ENCODE data around the gene MMP10. TPM values are rescaled to one million over a fixed set of nuclear protein-coding genes. Genes with fewer than 3 reads are reported as not detected.

MMP10 gene
- total RNA-seq (2022; extraction: Qiagen RNA extraction), result 0.62 to 1.5 TPM (median 0.96 TPM) in 5 replicates

DNA sequence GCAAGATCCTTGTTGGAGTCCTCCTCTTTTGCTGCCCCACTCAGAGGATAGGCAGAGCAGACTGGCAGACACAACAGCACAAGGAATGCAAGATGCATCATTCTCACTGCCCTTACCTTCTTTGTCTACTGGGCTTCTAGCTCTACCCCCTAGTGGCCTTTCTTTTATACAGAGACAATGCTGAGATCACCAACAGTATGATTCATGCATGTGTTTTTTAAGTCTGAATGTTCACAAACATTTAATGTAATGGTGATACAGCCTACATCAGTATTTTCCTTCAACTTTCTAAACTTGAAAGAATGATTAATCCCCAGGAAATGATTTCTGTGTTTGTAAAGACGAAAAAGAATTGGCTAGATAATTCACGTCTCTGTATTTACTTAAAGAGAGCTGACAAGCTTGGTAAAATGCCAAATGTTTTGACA is at the start of gene MMP10:
MMP10 (minus strand) TSS at position 138 of the 428 bp plus-strand sequence; CDS start at position 101, 37 bp downstream.

DNA sequence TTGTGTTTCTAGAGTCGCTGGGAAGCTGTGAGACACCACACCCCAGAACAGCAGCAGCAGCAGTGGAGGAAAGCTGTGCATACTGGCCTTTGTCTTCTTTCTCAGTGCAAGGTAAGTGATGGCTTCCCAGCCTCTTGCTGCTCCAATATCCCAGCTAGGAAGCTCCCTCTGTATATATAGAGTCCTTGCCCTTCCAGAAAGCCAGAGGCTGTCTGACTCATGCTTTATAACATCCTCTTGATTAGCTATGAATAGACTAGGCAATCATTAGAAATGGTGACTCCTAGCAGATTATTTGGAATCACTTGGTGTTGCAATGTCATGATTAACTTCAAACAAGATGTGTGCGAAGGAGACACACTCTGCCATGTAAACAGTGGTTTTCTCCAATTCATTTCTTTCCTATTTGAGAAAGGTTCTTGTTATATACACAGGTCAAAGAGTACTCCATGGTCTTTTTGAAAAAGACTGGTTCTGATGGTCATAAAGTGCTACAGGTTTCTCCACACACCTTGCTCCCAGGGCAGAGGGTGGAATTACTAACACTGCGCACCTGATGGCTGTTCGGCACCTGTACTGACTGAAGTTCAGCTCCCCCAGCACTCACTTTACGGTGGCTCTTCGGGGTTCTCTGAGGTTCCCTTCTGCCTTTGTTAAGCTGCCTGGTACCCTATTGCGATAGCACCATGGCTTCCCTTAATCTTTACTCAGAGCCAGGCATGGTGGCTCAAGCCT is 17.8 kb upstream of the MMP10 start, which contains the start of gene MMP1:
MMP1 (minus strand) TSS at position 149 of the 735 bp plus-strand sequence; CDS start at position 81, 68 bp downstream.

GRCh38 chr11:102724904-102725500 is 55.4 kb downstream of the MMP10 start, which contains the start of gene MMP8:
TSS of gene MMP8 (minus strand) at chr11:102724954. CDS start at chr11:102724855, 99 bp downstream.

Other genes with a start within 250 kb of the MMP10 start
- 21.8 to 34.2 TPM (median 23.2 TPM) in 5 replicates for gene MMP7, start 249.9 kb downstream of the MMP10 start, total RNA-seq (2022; extraction: Qiagen RNA extraction)
- gene MMP20, start 155.3 kb downstream of the MMP10 start, total RNA-seq (2022; extraction: Qiagen RNA extraction), result not detected in 5 replicates
- gene MMP27, start 74.9 kb downstream of the MMP10 start, total RNA-seq (2022; extraction: Qiagen RNA extraction), result not detected in 5 replicates
- gene MMP8, start 55.7 kb downstream of the MMP10 start, total RNA-seq (2022; extraction: Qiagen RNA extraction), result not detected in 5 replicates
- 0.43 to 1.4 TPM (median 0.68 TPM) in 5 replicates for gene MMP1, start 17.5 kb upstream of the MMP10 start, total RNA-seq (2022; extraction: Qiagen RNA extraction)
- 0.12 TPM in 1 of 5 replicates, not detected in the others for gene MMP3, start 63.0 kb upstream of the MMP10 start, total RNA-seq (2022; extraction: Qiagen RNA extraction)
- gene MMP12, start 94.4 kb upstream of the MMP10 start, total RNA-seq (2022; extraction: Qiagen RNA extraction), result 0.06 to 0.14 TPM (median 0.08 TPM) in 3 of 5 replicates, not detected in the others
- 0.07 TPM in 1 of 5 replicates, not detected in the others for gene MMP13, start 175.1 kb upstream of the MMP10 start, total RNA-seq (2022; extraction: Qiagen RNA extraction)